RPMI7951 (cell line): ENCODE data around the gene FSIP1. TPM values are rescaled to one million over a fixed set of nuclear protein-coding genes. Genes with fewer than 3 reads are reported as not detected.
A peak's percentile ranks its signal among the peaks of the same experiment; 100 is the strongest.
"Not testable (repeated sequence)": the region's sequence is repeated elsewhere in the genome, so short reads cannot be mapped to it uniquely, and the experiment has no call there.

Experiments used
- DNase-seq: peaks from one replicate; pipeline ENCODE4 v3.0.0-alpha.2; 2012; ENCODE audit warnings: low read depth
- total RNA-seq: library from RNA; depleted of rRNA; stranded (reverse); fragments of >200 nt; shearing (Covaris generic); gene quantifications from 2 replicates; pipeline ENCODE4 v1.2.3, GENCODE V29; 2014; rRNA removed

FSIP1 gene
- 1.9 and 2.1 TPM in 2 replicates for total RNA-seq

- DNase-seq, result peak; percentile 98
Observed at GRCh38 chr15:39782441-39783138, at the start of gene FSIP1. Gene FSIP1, minus strand, starts transcription at chr15:39782841. Its CDS starts 6,317 bp downstream, at chr15:39776524.

- DNase-seq, result no peak
Observed at GRCh38 chr15:39830166-39830565, 47.5 kb upstream of the FSIP1 start.

GRCh38 chr15:39828374-39828931 is 45.8 kb upstream of the FSIP1 start:
- DNase-seq, result peak; percentile 49

GRCh38 chr15:39826975-39827374 is 44.3 kb upstream of the FSIP1 start:
- no peak for DNase-seq

- DNase-seq, result no peak
Observed at GRCh38 chr15:39823634-39824033, 41.0 kb upstream of the FSIP1 start.

- no peak for DNase-seq
Observed at GRCh38 chr15:39820050-39820602, 37.5 kb upstream of the FSIP1 start.

- DNase-seq, result no peak
Observed at GRCh38 chr15:39819533-39819932, 36.9 kb upstream of the FSIP1 start.

GRCh38 chr15:39817892-39818291 is 35.3 kb upstream of the FSIP1 start:
- DNase-seq, result no peak

- DNase-seq, result no peak
Observed at GRCh38 chr15:39814489-39814888, 31.8 kb upstream of the FSIP1 start.

- DNase-seq, result not testable (repeated sequence)
Observed at GRCh38 chr15:39812651-39813050, 30.0 kb upstream of the FSIP1 start.

- no peak for DNase-seq
Observed at GRCh38 chr15:39808909-39809308, 26.3 kb upstream of the FSIP1 start.

GRCh38 chr15:39807791-39808190 is 25.1 kb upstream of the FSIP1 start:
- DNase-seq, result no peak

- DNase-seq, result no peak
Observed at GRCh38 chr15:39804026-39804425, 21.4 kb upstream of the FSIP1 start.

- no peak for DNase-seq
Observed at GRCh38 chr15:39803016-39803415, 20.4 kb upstream of the FSIP1 start.

- DNase-seq, result no peak
Observed at GRCh38 chr15:39801641-39802309, 19.1 kb upstream of the FSIP1 start.

GRCh38 chr15:39799552-39800011 is 16.9 kb upstream of the FSIP1 start:
- DNase-seq, result no peak

GRCh38 chr15:39798382-39798781 is 15.7 kb upstream of the FSIP1 start:
- DNase-seq, result no peak

GRCh38 chr15:39797407-39797806 is 14.8 kb upstream of the FSIP1 start:
- DNase-seq, result no peak

- no peak for DNase-seq
Observed at GRCh38 chr15:39796601-39797000, 14.0 kb upstream of the FSIP1 start.

GRCh38 chr15:39795486-39795885 is 12.8 kb upstream of the FSIP1 start:
- DNase-seq, result no peak

- no peak for DNase-seq
Observed at GRCh38 chr15:39794954-39795353, 12.3 kb upstream of the FSIP1 start.

- DNase-seq, result no peak
Observed at GRCh38 chr15:39793923-39794322, 11.3 kb upstream of the FSIP1 start.
